Measurements from ENCODE around the gene LRBA.

GRCh38 chr4:150308824-150309472 lies 706.1 kb downstream of the LRBA start:
- TF ChIP-seq POLR2AphosphoS5 (IDR thresholded peaks at IDR 0.05) (no peak), CTCF (IDR thresholded peaks at IDR 0.05) (no peak), POLR2A (IDR thresholded peaks at IDR 0.05; ENCODE audit: low read depth) (no peak)
